Activated CD8-positive, alpha-beta memory T cell treated with anti-CD3 and anti-CD28 coated beads, Interleukin-2, amount 50 U/mL, for 4 hours (primary cell): Measurements from ENCODE around the gene RAB4B.
"Not testable (repeated sequence)": the region's sequence is repeated elsewhere in the genome, so short reads cannot be mapped to it uniquely, and the experiment has no call there.

Experiments used
- DNase-seq: peaks from one replicate; pipeline ENCODE4 v3.0.0-alpha.2; 2020

Gene RAB4B, protein sequence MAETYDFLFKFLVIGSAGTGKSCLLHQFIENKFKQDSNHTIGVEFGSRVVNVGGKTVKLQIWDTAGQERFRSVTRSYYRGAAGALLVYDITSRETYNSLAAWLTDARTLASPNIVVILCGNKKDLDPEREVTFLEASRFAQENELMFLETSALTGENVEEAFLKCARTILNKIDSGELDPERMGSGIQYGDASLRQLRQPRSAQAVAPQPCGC

DNA sequence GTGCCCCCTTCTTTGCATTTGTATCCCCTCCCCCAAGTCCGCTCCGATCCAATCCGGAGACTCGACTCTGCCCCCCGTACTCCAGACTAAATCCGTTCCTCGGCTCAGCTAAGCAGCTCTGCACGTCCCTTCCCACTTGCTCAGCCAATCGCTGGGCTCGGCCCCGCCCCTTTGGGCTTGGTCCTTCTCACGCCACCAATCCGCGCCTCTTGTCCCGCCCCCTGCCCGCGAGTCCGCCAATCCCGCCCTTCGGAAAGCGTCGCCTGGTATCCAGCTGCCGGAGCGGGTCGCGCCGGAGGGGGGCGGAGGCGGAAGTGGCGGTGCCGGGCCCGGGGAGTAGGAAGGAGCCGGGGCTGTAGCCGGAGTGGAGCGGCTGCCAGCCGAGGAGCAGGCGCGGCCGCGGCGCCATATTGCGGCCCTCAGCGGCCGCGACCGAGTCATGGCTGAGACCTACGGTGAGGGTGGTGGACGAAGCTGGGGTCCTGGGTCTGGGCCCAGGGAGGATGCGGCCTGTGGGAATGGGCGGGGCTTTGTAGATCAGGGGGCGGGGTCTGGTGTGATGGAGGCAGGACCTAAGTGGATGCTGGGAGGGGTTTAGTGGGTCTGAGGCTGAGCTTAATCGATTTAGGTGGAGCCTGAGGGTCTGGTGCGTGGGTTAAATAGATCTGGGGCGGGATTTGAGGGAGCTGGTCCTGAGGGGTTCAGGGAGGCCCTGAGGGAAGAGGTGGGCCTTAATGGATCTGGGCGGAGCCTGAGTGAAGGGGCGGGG lies at the start of gene RAB4B:
TSS of gene RAB4B (plus strand) at position 311 of the 769 bp plus-strand sequence. CDS start at position 440, 129 bp downstream.
- DNase-seq, result peak; percentile 100

DNA sequence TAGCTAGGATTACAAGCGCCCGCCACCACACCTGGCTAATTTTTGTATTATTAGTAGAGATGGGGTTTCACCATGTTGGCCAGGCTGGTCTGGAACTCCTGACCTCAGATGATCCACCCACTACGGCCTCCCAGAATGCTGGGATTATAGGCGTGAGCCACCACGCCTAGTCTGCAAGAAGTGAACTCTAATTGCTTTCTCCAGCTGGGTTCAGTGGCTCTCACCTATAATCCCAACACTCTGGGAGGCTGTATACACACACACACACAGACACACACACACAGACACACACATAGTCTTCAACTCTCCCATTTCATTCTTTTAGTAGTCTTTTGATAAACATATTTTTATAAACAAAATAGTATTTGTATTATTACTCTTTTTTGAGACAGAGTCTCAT lies 48.0 kb upstream of the RAB4B start:
- not testable (repeated sequence) for DNase-seq

- DNase-seq, result not testable (repeated sequence)
These were observed 45.7 kb upstream of the RAB4B start for GRCh38 chr19:40732304-40732703.

DNA sequence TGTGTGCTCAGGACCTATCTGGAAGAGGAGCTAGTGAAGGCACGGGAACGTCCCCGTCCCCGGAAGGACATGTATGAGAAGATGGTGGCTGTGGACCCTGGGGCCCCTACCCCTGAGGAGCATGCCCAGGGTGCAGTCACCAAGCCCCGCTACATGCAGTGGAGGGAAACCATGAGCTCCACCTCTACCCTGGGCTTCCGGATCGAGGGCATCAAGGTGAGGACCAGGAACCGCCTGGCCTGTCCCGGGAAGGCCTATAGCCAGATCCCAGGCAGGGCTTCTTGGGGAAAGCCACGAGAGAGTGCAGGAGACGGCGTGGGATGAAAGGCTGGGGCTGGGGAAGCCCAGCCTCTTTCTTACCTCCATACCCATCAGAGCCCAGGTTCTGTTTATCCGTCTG lies 44.9 kb upstream of the RAB4B start:
- DNase-seq, result no peak

DNA sequence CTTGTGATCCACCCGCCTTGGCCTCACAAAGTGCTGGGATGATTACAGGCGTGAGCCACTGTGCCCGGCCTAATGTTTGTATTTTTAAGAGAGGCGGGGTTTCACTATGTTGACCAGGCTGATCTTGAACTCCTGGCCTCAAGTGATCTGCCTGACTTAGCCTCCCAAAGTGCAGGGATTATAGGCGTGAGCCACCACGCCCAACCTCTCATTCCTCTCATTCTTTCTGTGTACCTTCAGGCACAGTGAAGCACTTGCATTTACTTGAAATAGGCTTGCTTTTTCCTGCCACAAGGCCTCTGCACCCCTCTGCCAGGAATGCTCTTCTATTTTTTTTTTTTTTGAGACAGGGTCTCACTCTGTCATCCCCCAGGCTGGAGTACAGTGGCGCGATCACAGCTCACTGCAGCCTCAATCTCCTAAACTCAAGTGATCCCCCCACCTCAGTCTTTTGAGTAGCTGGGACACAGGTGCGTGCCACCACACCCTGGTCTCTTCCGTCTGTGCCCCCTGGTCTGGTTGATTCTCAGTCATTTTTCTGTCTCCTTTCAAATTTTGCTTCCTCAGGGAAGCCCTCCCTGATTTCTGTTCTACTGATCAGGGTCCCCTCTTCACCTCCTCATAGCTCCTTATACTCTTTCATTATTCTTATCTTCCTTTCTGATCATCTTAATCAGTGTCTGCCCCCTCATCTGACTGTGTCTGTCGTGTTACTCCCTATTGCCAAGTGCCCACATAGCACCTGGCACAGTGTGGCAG lies 42.9 kb upstream of the RAB4B start:
- no peak for DNase-seq

GRCh38 chr19:40736661-40737060 lies 41.4 kb upstream of the RAB4B start:
- DNase-seq, result no peak

- no peak for DNase-seq
These were observed 40.9 kb upstream of the RAB4B start for GRCh38 chr19:40737102-40737644.

DNA sequence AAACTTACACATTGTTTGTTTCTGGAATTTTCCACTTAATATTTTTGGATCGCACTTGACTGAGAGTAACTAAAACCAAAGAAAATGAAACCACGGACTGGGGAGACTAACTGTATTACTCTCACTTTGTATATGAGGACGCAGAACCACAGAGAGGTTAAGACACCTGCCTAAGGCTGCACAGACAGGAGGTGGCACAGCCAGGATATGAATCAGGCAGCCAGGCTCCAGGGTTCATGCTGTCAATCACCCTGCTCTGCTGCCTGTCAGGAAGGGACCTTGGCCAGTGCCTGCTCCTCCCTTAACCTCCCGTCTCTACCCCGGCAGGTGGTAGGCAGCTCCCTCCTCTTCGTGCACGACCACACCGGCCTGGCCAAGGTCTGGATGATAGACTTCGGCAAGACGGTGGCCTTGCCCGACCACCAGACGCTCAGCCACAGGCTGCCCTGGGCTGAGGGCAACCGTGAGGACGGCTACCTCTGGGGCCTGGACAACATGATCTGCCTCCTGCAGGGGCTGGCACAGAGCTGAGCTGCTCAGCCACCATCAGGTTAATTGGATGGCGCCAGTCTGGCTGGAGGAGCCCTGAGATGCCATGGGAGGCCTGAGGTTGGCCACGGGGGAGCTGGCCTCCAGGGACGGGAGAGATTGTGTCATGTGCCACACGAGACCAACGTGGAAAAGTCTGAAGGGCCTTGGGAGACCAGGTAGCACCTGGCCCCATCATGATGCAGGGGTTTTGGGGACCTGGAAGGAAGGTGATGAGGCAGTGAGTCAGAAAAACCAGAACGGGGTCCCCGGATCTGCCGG lies 38.8 kb upstream of the RAB4B start:
- DNase-seq, result no peak

- DNase-seq, result no peak
These were observed 38.0 kb upstream of the RAB4B start for GRCh38 chr19:40739871-40740703.

DNA sequence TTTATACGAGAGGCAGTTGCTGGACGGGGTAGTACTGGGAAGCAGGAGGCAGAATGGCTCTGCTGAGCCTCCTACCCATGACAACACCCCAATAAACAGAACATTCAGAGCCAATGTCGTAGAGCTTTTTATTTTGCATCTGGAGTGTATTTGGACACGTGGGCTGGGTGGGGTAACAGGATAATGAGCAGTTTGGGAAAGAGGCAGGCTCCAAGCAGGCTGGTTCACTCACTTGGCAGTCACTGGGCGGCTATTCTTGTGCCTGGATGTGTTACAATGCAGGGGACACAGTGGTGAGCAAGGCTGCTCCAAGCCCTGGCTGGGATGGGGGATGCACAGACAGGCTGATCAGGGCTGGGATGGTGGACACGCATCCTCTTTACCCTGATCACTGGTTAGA lies 37.3 kb upstream of the RAB4B start:
- DNase-seq, result no peak

GRCh38 chr19:40741527-40742390 lies 36.3 kb upstream of the RAB4B start:
- no peak for DNase-seq

DNA sequence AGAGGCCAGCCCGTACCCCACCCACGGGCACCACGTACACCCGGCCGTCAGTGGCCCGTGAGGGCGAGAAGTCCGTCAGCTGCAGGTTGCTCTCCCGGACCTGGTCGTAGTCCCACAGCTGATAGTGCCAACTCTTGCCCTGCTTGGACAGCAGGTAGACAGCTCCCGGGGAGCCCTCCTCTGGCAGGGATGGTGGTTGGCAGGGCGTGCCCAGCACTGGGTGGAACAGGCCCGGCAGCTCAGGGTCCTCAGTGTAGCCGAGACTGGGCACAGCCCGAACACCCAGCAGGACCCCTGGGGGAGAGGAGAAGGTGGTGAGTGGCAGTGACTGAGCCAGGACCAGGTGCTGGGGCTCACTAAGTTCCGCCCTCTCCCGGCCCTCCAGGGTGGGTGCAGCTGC lies 35.6 kb upstream of the RAB4B start:
- DNase-seq, result no peak

- DNase-seq, result no peak
These were observed 35.2 kb upstream of the RAB4B start for GRCh38 chr19:40742886-40743285.

DNA sequence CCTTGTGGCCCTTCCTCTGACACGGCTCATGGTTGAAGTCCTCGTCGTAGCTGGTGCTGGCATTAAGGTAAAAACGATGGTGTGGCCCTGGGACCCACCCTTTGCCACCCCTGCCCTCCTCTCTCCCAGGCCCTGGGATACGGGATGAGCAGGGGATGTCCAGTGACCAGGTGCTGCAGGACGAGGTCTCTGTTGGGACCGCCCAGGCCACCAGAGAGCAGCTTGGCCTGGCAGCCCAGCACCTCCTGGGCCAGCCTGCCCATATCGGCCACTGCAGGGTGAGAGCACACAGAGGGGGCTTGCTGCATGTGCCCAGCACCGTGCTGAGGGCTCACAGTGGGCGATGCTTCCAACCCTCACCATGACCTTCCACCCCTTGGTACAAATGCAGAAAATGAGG lies 34.1 kb upstream of the RAB4B start:
- no peak for DNase-seq

GRCh38 chr19:40744554-40745401 lies 33.3 kb upstream of the RAB4B start:
- peak; percentile 45 for DNase-seq

DNA sequence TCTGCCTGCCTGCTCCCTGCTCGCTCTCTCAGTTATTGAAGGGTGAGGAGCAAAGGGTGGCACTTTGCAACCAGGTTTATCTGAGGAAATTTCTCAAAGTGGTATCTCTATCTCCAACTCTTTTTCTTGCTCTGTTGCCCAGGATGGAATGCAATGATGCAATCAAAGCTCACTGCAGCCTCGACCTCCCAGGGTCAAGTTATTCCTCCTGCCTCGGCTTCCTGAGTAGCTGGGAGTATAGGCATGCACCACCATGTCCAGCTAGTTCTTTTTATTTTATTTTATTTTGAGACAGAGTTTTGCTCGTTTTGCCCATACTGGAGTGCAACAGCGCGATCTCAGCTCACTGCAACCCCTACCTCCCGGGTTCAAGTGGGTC lies 32.7 kb upstream of the RAB4B start:
- no peak for DNase-seq

DNA sequence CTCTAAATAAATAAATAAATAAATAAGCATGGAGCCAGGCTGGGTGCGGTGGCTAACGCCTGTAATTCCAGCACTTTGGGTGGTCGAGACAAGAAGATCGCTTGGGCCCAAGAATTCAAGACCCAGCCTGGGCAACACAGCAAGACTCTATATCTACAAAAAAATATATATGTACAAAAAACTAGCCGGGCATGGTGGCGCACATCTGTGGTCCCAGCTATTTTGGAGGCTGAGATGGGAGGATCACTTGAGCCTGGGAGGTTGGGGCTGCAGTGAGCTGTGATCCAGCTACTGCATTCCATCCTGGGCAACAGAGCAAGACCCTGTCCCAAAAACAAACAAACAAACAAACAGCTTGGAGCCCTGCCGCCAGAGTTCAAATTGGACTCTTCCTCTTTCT lies 30.5 kb upstream of the RAB4B start:
- no peak for DNase-seq

DNA sequence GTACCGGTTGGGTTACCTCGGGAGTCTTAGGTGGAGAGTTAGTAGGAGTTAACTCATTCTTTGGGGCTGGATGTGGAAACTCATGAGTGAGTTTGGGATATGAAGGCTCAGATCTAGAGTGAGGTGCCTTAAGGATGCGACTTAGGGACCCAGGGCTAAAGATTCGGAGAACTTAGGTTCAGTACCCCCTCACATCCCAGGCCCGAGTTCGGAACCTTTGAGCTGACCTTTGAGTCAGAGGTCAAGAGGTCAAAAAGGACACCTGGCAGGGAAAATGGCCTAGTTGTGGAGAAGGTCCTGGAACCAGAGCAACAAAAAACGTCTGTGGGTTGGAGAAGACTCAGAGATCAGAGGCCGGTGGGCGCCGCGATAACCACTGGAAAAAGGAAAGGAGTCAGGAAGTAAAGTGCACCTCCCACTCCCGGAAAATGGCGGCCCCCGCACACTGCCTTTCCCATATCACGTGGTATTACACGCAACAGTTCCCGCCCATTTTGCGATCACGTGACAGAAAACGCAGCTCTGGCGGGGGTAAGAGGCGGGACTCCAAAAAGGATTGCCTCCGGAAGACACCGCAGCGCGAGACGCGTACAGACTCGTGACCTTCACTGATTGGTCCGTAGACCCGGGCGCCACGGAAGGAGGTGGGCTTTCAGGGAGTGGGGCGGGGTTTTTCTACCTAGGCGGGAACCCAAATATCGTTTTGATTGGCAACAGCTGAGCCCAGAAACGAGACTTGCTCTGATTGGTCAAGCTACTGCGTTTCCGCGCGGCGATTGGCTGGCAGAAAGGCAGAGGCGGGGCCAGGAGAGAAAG lies 27.8 kb upstream of the RAB4B start, which contains the start of gene ACTMAP:
TSS of gene ACTMAP (minus strand) at position 420 of the 816 bp plus-strand sequence. CDS start 674 bp downstream, outside the sequence.
- DNase-seq, result peak; percentile 98
